ENCODE data around the gene CDK5.

DNA sequence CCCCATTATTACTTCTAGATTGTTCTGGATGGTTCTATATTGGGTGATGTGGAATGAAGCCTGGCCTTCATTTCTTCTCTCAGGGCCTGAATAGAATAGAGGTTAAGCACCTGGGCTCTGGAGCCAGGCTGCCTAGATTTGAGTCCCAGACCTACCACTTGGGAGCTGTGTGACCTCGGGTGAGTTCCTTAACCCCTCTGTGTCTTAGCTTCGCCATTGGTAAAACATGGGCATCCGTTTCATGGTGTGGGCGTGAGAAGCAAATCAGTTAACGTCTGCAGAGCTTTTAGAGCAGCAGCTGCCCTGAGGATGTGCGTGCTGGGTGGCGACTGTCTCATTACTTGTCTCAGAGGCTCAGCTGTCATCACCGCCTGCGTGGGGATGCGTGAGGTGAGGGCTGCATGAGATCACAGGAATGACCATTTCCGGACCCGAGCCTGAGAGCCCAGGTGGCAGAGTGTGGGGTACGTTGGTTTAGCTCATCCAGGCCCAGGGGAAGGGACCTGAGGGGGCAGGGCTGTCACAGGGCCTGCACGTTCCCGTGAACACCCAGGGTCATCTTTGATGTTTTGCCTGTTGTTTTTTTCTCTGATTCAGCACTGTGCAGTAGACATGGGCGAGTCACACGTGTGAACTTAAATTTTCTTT lies 38.3 kb upstream of the CDK5 start:
- TF ChIP-seq EZH2 (IDR thresholded peaks at IDR 0.05; ENCODE audit: borderline replicate concordance, insufficient read depth, low read length, poor library complexity, severe bottlenecking) (no peak), CTCF (IDR thresholded peaks at IDR 0.05; ENCODE audit: poor library complexity, severe bottlenecking) (no peak)
- TF ChIP-seq, protein P1, sequence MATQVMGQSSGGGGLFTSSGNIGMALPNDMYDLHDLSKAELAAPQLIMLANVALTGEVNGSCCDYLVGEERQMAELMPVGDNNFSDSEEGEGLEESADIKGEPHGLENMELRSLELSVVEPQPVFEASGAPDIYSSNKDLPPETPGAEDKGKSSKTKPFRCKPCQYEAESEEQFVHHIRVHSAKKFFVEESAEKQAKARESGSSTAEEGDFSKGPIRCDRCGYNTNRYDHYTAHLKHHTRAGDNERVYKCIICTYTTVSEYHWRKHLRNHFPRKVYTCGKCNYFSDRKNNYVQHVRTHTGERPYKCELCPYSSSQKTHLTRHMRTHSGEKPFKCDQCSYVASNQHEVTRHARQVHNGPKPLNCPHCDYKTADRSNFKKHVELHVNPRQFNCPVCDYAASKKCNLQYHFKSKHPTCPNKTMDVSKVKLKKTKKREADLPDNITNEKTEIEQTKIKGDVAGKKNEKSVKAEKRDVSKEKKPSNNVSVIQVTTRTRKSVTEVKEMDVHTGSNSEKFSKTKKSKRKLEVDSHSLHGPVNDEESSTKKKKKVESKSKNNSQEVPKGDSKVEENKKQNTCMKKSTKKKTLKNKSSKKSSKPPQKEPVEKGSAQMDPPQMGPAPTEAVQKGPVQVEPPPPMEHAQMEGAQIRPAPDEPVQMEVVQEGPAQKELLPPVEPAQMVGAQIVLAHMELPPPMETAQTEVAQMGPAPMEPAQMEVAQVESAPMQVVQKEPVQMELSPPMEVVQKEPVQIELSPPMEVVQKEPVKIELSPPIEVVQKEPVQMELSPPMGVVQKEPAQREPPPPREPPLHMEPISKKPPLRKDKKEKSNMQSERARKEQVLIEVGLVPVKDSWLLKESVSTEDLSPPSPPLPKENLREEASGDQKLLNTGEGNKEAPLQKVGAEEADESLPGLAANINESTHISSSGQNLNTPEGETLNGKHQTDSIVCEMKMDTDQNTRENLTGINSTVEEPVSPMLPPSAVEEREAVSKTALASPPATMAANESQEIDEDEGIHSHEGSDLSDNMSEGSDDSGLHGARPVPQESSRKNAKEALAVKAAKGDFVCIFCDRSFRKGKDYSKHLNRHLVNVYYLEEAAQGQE (IDR thresholded peaks at IDR 0.05; ENCODE audit: borderline replicate concordance), result no peak
